NCI-H82 (cell line): ENCODE data around the gene RAPSN.

Experiments used
- DNase-seq: peaks from one replicate; lab custom pipeline; 2025; lab: John Stamatoyannopoulos, UW

RAPSN gene

DNA sequence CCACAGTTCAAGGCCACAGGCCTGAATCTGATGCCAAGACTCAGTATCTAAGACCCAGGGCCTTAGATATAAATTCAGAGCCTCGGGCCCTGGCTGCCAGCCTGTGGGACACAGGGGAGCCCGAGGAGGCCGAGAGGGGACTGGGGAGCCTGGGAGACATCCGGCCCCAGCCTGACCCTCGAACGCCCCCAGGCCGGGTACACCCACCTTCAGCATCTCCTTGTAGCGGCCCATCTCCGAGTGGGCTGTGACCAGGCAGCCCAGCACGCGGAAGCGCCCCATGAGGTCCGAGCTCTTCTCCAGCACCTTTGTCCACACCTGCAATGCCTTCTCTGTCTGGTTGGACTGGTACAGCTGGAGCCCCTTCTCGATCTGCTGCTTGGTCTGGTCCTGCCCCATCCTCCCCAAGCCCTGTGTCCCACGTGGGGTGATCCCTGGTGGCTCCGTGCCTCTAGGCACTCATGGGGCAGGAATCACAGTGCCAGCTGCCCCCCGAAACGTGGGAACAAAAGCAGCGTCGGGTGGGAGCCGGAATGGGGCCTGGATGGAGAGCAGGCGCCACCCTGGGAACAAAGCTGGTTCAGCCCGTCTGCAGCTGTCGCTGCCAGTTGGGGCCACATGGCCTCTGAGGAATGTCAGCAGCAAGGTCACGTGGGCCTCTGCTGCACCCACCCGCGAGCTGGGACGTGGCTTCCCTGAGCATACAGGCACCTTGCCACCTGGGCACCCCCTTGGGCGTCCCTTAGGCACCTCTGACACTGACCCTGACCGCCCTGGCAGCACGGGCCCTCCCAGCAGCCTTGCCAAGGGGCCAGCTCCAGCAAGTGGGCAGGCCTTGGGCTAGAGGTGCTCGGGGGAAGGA, at the start of gene RAPSN:
Gene RAPSN, minus strand, starts transcription at position 571 of the 862 bp plus-strand sequence. Its CDS starts 172 bp downstream, at position 399.
- DNase-seq: no peak

DNA sequence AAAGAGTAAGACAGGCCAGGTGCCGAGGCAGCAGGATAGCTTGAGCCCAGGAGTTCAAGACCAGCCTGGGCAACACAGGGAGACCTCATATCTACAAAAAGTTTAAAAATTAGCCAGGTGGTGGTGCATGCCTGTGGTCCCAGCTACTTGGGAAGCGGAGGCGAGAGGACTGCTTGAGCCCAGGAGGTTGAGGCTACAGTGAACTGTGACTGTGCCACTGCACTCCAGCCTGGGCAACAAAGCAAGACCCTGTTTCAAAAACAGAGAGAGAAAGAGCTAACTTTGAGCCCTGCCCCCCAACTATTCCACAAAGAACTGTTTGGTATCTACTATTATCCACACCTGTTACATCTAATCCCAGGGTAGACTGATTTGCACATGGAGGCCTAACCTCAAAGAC, 49.2 kb upstream of the RAPSN start:
- DNase-seq: no peak

DNA sequence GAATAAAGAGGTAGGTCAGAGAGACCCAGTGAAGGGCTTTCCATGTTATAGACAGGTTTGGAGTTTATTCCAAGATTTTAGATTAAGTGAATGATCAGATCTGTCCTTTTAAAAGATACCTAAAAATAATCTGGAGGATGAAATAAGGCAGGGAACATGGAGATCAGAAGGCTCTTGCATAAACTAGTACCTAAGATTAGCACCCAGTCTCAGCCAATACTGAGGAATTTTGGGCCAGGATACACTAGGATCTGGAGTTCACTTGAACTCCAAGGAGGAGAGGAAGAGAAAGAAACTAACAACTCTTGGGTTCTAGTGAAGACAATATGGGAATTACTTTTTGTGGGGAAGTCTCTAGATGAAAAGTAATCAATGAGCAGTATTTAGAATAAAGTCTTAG, 47.9 kb upstream of the RAPSN start:
- DNase-seq: no peak

DNA sequence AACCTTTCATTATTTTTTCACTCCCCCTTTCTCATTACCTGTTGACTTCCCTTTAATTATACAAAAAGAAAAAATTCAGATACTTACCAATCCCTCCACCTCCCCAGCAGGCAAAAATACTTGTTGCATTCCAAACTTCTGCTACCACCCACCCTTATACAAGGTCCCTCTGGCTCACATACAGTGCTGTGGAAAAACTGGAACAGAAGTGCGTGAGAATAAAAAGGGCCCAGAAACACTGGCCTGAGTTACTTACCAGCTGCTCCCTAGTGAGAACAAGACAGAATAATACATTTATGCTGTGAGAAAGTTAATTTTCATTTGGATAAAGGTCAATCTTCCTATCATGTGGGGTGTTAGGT, 46.9 kb upstream of the RAPSN start:
- no peak for DNase-seq

DNA sequence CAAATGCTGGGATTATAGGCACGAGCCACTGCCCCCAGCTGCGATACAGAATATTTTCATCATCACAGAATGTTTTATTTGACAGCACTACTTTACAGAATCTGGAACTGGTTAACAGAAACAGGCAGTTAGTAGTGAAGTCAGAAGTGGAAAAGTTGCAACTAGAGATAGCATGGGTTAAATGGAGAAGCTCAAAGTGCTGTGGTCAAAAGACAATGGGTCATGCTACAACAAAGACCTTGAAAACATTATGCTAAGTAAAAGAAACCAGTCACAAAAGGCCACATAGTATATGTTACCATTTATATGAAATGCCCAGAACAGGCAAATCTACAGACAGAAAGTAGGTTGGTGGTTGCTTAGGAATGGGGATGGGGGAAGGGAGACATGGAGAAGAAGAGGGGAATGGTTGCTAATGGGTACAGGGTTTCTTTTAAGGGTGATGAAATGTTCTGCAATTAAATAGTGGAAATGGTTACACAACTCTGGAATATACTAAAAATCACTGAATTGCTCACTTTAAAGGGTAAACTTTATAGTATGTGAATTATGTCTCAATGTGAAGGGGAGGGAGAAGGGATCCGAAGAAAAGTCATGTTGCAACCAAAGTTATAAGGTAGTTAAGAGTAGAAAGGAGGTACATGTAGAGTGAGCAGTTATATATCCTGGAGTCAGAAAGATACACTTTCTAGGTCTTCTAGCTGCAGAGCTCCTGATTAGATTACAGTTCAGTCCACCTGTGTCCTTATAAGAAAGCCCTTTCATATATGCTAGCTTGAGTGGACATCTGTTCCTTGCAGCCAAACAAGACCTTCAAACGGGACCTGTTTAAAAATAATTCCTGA, 46.3 kb upstream of the RAPSN start:
- no peak for DNase-seq

DNA sequence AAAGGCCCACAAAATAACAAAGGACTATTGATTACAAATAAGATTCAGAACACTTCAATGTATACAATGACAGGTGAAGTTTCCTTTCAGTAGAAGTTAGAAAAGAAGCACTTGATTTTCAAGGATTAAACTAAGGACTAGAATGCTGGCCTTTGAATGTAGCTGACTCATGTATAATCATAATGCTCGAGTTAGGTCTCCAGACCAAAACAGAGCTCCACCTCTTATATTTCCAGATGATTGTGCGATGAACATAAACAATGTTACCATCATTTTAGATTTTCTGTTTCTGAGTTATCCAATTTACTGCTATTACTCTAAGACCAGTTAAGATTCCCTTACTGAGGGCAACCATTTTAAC, 40.4 kb upstream of the RAPSN start:
- no peak for DNase-seq

DNA sequence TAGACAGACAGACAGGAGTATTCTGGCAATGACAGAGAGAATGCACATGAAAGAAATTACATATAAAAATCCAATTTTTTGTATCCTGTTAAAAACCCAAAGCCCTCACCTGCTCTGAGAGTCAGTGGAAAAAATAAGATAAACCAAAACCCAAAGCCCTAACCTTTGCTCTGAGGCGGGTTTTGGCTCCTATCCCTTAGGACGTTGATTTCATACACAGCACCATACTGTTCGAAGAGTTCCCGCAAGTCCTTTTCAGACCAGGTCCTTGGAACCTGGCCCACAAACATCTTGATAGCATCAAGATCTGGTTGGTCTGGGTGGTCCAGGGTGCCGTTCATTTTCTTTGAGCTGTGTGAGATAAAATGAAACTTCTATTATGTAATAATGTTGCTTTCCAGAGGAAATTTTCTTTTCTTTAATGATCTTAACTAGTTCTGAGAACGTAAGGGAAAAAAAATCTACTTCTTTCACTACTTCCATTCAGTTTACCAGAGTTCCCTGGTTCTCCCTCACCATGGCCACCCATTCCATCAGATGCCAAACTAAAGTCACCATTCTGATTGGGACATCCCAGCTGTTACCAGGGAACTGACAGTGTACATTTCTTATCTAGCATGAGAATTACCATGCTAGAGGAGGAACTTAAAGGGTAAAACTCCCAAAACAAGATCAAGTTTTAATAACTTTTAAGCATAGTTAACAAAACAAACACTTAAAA, 39.9 kb upstream of the RAPSN start:
- no peak for DNase-seq

DNA sequence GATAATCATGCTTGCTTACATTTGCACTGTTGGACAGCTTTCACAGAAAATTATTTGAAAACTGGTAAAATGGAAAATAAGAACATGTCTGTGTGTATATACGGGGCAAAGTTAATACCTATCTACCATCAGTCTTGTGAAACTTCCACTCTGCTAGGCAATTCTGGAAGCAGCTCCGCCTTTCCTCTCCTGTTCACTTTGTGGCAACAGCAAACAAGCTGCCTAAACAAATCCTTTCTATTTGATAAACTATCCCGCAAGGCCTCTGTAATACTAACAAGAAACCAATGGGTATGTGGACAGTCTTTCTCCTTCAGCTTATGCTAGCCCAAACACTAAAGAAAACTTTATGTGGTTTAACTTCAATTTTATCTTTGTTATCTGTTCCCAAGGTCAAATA, 39.2 kb upstream of the RAPSN start:
- no peak for DNase-seq

DNA sequence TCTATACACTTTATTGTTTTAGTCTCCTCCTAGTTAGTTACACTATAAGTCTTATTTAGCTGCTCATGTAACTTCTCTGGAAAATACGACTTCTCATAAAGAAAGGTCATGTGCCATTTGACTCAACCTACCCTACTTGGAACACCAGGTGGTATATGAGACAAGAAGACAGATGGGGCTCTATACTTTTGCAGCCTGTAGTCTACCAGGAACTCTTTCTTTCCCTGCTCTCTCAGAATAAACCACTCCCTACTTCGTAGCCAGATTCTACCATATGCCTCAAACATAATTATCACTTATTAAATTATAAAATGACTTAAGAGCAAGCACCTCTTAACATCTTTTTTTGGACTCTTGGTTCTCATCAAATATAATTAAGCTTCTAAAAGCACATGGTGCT, 38.5 kb upstream of the RAPSN start:
- DNase-seq: no peak

DNA sequence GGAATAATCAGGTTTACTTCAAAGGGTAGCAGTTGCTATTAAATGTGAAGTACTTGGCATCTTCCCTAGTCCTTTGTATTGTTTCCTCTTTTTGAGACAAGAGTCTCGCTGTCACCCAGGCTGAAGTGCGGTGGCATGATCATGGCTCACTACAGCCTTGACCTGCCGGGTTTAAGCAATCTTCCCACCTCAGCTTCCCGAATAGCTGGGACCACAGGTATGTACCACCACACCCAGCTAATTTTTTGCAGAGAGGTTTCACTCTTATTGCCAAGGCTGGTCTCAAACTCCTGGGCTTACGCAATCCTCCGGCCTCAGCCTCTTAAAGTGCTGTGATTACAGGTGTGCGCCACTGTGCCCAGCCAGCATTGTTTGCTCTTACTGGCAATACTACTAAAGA, 36.2 kb upstream of the RAPSN start:
- DNase-seq: no peak

DNA sequence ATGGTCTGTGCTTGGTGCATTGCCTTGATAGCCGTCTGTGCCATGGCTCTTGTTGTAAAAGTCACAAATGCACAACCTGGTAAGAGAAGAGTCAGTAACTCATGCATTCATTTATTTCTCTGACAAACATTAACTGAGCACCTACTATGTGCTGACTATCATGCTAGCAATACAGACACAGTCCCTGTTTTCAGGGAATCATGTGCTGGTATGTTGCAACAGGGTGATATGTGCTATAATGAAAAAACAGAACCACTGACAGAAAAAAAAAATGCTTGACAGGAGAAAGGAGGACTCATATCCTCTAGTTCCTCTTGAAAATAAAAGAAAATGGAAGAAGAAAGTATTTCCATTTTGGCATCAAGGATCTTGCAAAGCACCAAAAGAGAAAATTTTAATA, 34.5 kb upstream of the RAPSN start:
- no peak for DNase-seq

DNA sequence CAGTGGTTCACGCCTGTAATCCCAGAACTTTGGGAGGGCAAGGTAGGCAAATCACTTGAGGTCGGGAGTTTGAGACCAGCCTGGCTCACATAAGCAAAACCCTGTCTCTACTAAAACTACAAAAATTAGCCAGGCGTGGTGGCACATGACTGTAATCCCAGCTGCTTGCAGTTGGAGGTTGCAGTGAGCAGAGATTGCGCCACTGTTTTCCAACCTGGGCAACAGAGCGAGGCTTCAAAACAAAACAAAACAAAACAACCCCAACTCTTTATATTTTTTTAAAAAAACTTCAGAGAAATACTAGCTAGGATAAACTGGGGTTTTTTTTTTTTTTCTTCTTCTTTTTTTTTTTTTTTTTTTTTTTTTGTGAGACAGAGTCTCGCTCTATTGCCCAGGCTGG, 31.8 kb upstream of the RAPSN start:
- DNase-seq: no peak

DNA sequence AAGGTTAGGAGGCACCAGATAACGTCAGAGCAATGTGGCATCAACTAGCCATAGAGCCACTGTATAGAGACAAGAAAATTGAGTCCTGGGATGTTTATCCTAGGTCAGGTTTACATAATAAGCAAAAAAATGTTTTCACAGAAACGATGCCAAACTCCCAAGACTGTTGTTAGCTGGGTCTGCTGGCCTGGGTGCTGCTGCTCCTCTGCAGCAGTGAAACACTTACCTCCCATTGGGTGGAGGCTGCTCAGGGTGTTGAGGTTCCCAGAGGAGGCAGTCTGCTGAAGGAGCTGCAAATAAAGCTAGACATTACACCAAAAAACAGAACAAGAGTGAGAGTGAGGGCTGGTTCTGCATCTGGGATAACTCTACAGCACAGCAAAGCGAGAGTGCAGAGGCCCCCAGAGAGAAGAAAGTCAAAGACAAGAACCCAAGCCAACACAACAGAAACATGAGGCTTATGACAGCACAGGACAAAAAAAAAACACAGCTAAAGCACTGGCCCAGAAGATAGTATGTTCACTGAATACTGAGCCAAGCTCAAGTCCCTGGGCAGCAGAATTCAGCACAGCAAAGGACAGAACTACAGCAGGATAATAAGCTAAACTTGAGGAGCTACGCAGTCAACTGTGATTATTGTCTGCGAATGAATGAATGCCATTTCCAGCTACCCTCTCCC, 29.9 kb upstream of the RAPSN start:
- no peak for DNase-seq

DNA sequence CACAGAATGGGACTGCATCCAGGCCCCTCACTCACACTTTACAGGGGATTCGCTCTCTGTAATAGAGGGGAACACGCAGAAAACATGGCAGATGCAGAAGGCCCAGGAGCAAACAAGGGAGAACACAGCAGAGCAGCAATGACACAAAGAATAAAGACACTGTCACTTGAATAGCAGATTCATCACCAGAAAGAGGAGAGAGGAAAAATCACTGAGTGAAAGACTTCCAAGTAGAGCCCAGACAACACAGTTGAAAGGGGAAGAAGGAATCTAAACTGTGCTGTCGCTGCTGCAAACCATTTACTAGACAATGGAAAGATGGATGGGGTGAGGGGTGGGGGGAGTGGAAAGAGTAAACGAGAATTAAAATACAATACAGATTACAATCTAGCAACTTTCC, 28.8 kb upstream of the RAPSN start:
- DNase-seq: no peak

DNA sequence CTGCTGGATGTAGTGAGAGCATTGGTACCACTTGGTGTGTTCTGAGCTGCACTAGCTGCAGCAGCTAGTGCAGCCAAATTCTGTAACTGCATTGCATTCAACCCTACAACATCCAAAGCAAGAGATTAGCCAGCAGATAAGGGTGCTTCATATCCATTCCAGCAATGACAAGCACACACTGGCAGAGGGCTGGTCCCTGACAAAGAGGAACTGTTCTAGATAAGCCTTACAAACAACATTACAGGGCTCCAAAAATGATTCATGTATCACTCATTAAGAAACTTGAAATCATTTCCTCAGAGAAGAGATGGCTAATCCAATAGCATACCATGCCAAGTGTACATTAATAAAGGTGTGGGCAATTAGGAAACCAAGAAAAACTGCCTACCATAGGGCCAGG, 28.4 kb upstream of the RAPSN start:
- DNase-seq: no peak

DNA sequence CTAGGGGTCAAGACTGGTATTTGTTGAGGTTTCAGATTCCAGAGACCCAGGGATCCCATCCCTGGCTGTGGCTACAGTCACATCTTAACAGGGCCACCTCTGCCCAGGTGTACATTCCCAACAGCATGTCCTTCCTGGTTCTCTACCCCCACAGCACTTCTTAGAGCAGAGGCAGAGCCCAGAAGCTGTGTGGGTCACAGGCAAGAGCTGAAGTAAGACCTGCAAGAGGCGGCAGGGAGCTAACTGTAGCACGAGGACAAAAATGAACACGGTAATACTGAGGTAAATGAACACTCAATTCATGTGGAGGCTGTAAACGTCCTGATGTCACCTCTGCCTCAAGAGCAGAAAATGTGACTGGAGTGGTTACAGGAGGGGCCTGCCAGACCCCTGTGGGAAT, 21.7 kb upstream of the RAPSN start:
- no peak for DNase-seq

DNA sequence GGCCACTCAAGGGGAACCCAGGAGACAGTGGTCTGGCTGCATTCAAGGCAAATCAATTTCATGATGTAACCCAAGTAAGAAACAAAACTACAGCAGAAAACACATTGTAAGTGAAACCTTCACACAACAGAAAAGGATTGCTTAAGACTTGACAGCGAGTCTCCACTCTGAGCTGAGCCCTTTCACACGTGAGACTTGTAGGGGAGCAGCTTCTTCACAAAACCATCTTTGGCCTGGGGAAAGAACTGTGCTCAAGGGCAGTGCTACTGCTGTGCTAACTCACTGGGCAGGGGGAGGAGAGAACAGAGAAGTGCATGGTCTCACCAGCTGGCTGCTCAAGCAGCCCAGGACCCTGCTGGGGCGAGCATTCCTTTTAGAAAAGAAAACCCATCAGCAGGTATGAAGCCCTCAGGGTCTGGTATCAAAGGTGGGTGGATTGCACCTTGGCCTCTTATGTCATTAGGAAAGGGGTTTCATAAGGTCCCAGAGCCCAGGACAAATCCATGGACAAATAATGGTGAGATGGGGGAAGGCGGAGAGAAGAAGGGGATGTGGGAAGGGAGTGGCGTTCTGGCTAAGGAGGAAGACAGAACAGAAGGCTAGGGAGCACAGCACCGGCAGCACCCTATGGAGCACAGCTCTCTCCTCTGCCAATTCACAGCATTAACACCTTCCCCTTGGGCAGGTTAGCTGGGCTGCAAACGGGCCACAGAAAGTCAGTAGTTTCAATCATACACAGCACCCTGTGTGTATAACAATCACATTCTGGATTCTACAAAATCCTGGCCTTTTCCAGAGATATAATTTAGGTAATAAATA, 20.6 kb upstream of the RAPSN start:
- no peak for DNase-seq

DNA sequence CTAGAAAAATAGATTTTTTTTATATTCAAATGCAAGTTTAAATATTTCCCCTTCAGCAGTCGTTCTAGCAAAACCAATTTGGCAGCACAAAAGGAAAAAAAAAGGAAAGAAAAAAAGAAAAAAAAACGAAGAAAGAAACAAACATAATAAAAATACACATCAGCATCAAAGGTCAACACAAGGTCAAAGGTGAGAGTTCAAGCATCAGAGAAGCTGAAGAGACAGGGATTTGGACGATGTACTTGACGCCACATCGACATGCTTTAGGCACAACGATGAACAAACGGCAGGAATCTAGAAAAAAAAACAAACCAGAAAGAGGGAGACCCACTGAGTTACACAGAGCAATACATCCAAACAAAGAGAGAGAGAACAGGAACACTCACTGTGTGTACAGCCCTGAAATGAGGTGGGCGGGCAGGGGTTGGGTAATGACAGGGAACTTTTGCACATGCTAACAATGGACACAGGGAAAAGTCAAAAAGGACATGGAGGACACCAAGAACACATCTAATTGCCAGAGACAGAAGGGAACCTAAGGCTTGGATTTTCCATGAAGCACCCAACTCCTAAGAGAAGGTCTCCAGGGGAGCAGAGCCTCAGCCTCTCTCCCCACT, 19.8 kb upstream of the RAPSN start:
- DNase-seq: no peak

DNA sequence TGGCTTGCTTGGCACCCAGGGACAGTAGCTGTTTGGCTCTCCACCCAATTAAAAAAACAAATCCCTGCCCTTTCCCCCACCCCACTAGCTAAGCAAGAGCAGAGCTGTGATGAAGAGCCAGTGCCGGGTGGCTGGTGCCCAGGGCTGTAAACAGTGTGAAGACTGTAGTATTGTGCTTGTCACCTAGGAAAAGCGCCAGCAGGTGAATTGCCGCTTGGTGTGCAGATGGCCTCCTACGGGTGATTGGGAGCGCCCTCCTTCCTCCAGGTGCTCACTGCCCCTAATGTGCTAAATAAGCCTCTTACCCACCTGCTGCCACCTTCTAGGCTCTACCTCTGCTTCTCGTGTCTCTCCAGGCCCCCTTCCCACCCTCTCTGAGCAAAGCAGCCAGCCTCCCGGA, 18.4 kb upstream of the RAPSN start:
- DNase-seq: peak; percentile 51

DNA sequence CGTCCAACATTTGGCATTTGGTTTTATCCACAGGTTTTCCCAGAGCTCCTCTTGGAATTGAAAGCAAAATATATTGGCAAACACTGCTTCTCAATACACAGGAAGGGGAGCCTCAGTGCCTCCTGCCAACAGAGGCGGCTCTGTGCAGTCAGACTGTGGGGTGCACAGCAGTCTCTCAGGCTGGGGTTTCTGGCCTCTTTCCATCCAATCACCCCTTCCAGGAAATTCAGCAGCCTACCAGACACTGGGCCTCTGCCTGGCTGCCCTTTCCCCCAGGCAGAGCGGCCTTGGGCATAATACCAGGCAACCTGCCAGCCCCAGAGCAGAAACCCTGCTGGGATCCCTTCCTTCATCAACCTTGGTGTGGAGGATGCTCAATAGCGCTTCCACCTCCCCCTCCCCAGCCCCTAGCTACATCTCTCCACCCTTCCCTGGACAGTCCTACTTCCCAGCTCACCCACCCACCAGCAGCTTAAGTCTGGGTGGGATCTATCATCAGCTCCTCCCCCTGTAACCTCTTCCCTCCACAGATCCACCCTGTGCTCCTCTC, 17.8 kb upstream of the RAPSN start:
- DNase-seq: peak; percentile 36

DNA sequence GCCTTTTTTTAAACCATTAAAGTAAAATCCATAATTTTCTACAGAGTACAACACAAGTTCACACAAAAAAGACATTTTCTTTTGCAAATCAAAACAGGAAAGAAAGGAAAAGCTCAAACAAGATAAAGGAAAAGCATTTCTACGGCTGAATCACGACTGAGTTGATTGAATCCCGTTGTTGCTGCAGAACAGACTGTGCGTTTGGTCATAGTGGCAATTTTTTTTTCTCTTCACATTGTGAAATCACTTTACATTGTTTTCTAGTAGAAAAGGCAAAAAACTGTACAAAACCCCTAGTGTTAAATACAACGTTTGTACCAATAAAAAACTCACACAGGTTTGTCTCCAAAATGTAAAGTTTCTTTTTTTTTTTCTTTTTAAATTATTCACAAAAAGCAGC, 17.3 kb upstream of the RAPSN start:
- no peak for DNase-seq
